Activated T-cell treated with anti-CD3 and anti-CD28 coated beads, Interleukin-2, amount 50 U/mL, for 48 hours (primary cell): ENCODE measurements around the gene MIA3.

Experiments used
- DNase-seq, 2 experiments: peaks; one replicate each; pipeline ENCODE4 v3.0.0-alpha.2; 2020

MIA3 gene

DNA sequence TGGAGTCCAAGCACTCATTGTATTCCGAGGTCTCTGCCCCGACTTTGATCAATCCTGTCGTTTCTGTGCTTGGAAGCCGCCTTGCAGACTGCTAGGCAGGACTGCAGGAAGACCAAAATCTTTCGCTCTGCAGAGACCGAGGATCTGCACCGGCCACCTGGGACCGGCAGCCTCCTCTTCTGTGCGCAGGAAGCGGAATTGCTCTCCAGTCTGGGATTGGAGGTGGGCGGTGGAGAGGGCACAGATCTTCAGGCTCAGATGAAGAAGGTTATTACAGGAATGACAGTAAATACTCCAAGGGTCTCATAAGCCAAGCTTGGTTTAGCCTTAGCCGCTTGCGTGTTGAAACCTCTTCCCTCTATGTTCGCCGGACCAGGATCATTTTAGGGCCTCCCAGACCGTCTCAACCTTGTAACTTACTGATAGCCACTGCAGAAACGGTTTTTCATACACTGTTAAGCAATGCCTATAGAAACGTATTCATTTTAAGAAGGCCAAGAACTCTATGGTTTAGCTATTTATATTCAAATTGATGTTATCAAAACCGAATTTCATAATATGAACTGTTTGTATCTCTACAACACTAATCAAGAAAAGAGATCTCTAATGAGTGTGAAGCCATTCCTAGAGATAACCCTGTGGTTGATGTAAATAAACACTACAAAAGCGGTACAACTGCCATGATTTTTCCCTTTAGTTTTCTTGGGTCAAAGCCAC is 1.1 kb downstream of the MIA3 start:
- DNase-seq: peak; percentile 31 to 43

DNA sequence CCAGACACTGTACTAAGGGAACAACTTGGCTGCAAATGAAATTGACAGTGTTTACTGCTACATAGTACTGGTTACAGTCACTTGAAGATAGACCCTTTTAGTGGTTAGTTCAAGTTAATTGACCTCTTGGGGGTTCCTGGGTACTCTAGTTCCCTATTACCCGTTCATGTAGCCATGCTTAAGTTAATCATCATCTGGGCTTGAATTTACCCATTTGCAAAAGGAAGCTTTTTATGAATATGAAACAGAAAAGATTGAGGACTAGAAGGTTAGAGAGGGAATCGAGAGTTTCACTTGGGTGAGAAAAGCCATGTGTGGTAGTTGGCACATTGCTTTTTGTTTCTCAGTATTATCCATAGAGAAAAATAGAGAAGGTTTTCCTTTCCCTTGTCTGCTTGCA is 2.7 kb downstream of the MIA3 start:
- no peak for DNase-seq

DNA sequence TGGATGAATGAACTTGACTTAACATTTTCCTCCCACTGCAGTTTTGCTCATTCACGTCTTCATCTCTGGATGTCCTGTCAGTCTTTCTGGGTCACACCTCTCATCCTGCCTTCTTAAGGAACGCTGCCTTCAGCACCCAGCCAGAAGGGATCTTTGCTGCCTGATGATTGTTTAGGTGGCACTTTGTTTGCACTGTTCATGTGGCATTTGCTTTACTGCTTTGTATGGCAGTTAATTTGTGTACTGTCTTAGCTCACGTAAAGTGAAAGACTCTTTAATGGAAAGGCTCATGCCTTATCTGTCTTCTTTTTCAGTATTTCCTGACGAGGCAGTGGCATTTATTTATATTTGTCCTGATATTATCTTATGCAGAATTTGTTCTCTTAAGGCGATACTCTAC is 4.9 kb downstream of the MIA3 start:
- DNase-seq: no peak

DNA sequence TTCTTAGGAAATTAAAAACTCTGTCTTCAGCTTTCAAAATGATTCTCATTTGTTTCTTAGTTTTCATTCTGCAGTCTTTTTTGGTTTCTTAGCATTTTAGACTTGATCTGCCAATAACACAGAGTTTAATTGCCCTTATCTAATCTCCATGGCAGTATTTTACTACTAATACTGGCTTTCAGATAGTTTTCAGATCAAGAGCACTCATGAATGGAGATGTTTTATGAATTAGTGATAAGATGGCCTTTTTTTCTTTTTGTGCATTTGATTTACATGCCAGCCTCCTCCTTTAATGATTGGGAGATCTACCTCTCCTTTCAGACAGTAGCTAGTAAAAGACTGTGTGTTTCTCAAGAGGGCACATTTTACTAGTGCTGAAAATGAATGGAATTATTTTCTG is 5.6 kb downstream of the MIA3 start:
- no peak for DNase-seq

DNA sequence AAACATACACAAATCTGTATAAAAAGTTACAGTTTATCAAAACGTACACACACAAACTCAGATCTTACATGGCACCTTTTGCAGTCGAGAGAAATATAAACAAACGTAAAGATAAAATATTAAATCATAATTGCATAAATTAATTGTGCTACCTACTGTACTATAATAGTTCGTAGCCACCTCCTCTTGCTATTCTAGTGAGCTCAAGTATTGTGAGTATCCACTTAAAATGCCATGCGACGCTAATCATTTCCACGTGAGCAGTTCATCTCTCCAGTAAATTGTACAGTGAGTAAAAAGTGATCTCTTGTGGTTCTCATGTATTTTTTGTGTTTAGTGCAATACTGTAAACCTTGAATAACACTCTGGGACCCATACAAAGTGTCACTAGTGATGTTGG is 6.3 kb downstream of the MIA3 start:
- no peak for DNase-seq

DNA sequence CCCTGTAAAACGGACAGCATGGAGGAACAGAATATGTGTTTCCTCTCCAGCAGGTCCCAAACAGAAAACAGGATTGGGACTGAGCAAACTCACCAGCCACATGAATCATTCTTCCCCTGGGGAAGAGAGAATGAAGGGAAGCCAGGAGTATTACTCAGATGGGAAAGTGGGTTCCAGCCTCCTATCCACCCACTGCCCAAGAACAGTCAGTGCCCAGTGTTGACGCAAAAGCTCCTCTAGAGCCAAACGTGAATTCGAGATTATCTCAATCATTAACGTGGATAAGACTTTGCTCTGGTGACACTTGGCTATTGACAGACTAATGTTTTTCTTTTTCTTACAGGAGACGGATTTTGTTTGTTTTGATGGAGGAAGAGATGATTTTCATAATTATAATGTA is 9.3 kb downstream of the MIA3 start:
- no peak for DNase-seq

DNA sequence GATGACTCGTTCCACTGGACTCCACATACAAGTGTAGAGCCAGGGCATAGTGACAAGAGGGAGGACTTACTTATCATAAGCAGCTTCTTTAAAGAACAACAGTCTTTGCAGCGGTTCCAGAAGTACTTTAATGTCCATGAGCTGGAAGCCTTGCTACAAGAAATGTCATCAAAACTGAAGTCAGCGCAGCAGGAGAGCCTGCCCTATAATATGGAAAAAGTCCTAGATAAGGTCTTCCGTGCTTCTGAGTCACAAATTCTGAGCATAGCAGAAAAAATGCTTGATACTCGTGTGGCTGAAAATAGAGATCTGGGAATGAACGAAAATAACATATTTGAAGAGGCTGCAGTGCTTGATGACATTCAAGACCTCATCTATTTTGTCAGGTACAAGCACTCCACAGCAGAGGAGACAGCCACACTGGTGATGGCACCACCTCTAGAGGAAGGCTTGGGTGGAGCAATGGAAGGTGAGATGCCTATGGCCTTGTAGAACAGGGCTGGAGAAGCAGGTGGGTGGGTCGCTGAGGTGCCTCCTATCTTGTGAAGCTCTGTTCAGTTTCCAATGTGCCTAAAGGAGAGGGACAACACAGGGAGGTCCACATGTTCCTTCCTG is 12.1 kb downstream of the MIA3 start:
- no peak for DNase-seq

DNA sequence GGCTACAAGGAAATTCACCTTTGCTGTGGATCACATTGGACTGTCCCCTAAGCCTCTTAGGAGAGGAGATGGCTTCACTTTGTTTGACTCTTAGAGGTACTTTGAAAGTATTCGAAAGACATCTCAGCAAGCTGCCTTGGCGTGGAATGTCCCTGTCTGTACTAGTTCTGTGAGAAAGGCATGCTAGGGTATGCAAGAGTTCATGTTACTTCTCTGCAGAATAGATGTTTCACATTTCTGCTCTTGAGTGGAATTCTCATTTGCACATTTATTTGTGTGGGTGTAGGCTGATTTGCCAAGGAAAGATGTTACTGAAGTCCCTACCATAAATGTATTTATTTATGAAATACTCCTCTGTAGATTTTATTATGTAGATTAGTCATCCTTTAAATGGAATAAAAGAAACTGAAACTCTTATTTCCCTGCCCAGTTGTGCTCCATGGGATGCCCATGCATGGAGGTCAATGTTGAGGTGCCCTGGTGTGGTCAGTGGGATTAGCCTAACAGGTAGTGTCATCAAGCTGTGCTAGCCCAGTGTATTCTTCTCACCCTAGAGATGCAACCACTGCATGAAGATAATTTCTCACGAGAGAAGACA is 13.8 kb downstream of the MIA3 start:
- DNase-seq: no peak

DNA sequence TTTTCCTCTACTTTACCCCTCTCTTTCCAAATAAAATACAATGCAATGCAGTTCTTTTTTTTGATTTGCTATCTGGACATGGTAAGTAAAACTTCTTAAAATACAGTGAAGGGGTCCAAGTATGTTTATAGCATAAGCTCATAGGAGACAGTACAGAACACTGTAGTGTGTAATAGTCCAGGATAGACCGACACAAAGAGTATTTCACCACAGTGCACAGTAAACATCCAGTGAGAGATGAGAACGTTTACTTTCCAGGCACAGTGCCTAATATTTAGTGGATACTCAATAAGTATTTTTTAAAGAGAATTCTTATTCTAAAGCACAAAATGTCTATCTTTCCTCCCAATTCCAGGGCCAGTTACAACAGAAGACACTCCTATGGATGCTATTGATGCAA is 14.9 kb downstream of the MIA3 start:
- DNase-seq: no peak

DNA sequence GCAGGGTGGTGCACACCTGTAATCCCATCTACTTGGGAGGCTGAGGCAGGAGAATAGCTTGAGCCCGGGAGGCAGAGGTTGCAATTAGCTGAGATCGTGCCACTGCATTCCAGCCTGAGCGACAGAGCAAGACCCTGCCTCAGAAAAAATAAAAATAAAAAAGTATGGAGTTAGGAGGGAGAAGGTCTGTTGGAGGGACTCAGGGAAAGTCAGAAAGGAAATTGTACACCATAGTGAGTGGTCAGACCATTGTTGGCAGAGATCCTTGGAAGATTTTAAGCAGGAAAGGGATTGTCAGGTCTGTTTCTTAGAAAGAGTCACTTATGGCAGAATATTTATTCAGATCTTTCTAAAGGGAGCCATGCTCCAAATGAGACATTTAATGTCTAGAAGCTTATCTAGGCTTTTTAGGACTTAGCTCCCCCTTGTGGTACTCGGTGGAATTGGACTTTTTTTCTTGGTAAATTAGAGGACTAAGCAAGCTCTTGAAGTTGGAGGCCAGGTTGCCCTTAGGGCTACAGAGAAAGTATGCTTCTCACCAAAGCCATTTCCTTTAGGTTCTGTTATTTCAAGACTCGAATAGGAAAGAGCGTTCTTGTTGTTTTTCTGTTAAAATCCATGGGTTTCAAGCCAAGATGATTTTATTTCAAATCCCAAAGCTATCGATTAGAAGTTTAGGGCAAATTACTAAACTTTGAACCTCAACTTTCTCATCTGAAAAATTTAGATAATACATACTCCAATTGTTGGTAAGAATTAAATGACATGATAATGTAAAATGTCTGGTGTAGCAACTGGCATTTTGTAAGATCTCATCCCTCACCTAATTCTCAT is 16.5 kb downstream of the MIA3 start:
- DNase-seq: peak; percentile 33 to 43

DNA sequence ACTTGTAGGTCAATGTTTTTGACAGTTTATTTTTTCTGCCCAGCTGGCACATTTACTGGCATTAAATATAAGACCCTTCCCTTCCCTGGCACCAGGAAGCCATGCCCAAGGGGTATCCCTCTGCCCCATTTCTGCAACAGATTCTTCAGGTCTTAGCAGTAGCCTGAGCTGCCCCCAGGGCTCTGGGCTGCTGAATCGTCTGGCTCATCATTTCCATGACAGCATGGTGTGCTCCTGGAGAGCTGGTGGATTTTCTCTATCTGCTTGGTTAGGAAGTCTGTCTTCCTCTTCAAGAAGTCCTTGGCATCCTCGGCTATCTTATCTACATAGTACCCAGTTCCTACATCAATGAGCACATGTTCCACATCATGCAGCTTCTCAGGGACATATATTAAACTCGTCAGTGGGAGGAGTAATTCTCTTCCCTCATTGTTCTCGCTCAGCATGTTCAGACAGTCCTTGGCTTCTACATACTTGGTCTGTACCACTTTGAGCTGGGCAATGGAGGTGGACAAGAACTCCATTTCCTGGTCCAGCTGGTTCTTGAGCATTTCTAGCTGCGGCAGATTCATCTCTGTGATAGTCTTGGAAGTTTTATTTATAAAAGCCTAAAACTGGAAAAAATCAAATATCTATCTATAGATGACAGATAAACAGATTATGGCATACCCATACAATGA is 23.5 kb downstream of the MIA3 start:
- DNase-seq: no peak

DNA sequence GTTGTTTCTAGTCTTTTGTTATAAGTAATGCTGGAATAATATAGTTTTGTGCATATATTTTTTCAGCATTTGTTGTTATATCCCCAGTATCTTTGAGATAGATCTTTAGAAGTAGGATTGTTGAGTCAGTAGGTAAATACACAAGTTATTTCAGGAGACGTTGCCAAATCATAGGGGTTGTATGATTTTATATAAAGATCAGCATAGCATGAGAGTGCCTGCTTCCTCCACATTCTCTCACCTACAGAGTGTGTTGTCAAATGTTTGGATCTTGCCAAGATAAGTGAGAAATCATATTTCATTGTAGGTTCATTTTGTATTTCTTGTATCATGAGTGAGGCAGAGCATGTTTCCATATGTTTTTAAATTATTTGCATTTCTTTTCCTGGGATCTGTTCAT is 24.6 kb downstream of the MIA3 start:
- DNase-seq: no peak

DNA sequence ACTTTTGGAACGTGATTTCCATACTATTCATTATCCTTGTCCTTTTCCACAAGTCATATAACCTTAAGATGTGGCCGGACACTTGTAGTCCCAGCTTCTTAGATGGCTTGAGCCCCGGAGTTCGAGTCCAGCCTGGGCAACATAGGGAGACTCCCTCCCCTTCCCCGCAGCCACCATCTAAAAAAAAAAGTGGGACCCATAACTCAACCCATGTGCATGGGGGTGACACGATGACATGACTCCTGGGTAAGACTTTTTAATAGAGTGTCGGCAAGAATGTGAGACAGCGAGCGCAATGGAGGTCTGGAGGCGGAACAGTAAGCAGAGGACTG is 25.7 kb downstream of the MIA3 start:
- no peak for DNase-seq

DNA sequence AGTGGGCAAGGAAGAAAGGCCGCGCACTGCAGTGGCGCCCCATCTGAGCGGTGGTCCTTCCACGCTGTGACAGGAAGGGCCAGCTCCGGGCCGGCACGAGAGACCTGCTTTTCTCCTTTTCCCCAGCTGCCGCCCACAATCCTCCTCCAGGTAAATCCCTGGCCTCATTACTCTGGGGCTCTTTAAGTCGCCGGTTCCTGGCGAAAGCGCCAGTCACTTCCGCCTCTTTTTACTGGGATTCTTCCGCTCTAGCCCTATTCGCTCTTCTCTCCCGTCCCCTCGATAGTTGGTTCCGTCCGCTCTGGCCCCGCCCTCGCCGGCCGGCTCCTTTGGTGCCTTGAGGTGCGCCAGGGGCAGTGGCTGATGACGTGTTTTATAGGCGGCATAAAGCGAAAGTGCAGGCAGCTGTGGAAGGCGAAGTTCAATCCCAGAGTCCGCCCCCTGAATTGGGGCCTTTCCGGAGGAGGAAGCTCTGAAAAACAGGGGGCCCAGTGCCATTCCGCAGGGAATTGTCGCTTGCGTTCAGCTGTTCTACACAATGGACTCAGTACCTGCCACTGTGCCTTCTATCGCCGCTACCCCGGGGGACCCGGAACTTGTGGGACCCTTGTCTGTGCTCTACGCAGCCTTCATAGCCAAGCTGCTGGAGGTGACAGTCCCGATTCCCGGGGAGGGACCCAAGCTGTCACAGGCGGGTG is 26.2 kb downstream of the MIA3 start:
- DNase-seq: peak; percentile 98 to 99

DNA sequence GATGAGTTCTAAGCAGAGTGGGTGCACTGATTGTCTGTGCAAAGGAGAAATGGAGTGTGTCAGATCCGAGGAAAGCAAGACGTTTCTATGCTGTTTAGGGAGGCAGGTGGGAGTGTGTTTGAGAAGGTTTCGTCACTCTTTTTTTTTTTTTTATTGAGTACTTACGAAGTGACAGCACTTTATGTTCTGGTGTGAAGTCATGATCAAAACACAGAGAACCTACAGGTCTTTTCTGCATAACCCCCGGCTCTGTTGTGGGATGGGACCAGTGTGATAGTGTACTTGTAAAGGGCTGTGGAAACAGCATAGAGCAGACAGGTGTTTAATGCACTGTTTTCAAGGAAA is 26.7 kb downstream of the MIA3 start:
- no peak for DNase-seq

DNA sequence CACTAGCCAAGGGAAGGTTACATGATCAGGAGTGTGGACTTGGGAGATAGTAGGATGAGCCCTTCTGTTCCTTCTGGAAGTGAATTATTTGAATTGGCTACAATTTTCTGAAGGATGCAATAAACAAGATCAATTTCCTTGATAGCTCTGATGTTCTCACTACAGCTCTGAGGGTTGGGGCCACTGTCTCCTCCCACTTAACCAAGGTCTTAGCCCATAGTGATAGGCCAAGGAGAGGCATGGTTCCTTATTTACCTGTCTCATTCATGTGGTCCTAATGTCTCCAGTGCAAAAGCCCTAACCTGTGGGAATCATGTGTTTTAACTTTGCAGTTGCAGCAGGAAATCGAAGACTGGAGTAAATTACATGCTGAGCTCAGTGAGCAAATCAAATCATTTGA is 34.8 kb downstream of the MIA3 start:
- DNase-seq: no peak

DNA sequence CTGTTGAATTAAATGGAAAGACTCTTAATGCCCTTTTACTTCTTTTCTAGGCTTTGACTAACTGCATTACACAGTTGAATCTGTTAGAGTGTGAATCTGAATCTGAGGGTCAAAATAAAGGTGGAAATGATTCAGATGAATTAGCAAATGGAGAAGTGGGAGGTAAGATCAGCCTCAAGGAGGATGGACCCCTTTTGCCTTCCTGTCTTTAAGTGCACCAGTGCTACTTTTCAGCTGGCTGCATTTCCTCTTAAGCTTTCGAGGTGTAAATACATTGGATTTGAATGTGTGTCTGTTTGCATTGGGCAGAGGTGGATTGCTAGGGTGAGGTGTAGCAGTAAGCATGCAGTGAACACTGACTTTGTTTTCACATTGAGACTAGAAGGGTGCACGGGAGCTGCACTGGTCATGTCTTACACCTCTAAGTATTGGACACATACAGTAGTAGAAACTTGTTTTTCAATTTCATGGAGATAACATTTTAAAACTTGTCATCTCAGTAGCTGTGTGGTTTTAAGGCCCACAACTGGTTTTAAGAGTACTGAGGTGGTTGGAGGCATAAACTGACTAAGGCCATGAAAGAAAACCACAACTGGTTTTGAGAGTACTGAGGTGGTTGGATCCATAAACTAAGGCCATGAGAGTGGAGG is 35.4 kb downstream of the MIA3 start:
- DNase-seq: peak; percentile 45 to 46

DNA sequence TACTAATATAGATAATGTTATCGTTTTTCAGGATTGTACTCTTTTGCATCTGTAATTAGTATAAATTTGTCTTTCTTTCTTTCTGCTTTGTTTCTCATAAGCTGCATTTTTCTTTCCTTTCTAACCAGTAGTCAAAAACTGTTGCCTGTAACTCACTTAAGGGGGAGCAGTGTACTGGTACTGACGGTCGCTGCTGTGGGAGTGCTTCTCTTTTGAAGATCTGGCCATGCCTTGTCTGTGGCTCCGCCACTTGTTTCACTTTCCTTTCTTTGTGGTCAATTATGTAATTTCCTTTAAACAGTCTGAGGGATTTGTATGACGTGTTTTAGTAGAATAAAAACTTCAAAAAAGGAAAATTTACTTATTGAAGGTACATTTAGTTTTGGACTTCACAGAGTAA is 37.0 kb downstream of the MIA3 start:
- peak; percentile 62 to 68 for DNase-seq

DNA sequence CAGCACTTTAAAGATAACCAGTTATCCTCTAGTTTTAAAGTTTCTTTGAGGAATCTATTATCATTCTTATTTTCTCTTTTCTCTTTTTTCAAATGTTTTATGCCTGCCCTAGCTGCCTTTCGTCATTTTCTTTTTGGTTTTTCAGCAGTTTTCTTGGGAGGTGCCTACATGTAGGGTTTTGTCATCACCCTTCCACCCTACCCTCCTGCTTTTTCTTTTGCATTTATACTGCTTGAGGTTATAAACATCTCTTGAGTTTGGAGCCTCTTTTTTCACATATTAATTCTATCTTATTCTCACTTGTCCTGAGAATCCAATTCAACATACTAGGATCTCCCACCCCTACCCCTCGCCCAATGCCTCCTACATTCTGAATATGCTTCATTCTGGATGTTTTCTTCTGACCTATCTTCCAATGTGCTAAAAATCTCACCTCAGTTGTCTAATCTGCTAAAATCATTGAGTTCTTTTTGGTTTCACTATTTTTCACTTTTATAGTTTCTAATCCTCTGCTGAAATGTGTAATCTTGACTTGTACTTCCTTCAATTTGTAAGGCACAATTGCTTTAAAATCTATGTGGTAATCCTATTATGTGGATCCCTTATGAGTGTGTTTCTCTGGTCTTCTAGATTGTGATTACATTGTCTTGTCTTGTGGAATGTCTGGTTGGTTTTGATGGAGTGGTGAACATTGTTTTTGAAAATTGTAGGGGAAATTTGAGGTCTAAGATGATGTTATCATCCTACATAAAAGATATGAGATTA is 38.7 kb downstream of the MIA3 start:
- DNase-seq: no peak

DNA sequence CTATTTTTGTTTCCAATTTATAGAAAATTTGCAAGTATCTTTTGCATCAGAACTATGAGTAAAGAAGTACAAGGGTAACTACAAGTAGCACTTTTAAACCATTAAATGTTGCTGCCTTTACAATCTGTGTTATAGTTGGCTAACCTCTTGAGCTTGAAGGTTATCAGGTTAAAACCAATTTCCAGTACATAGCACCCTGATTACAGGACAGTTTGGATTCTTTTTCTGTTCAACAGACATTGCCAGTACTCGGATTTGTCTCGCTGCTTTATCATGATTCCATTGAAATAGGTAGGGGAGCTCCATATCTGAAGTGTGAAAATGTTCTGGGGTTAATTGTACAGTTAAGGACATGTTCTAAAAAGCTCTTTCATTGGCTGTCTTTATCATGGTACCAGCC is 40.0 kb downstream of the MIA3 start:
- DNase-seq: no peak

DNA sequence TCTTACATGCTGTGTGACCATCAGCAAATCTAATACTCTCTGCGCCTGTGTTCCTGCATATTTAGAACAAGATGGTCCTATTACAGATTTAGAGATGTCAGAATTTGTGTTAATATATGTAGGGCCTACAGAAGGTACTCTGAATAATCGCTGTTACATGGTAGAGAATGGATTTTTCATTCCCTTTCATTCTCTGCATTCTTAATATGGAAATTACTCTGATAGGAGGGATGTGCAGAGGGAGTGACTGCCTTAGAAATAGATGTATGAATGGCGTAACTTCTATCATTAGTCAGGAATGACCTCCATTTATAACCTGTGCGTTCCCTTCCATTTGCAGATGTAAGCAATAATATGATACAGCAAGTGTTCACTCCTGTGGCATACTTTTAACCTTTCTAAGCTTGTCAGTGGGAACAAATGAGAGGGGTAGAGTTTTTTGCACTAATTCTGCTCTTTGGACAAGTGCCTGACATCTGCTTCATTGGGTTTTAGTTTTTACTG is 45.6 kb downstream of the MIA3 start:
- no peak for DNase-seq
